NCI-H345 treated with DMSO at 0.1 percent for 48 hours (cell line): ENCODE measurements around the gene DHTKD1.
"Not testable (repeated sequence)": the region's sequence is repeated elsewhere in the genome, so short reads cannot be mapped to it uniquely, and the experiment has no call there.

ENCODE experiments used
- DNase-seq: peaks from one replicate; lab custom pipeline; 2025; ENCODE audit not compliant: unreplicated experiment; lab: John Stamatoyannopoulos, UW

DHTKD1 gene

DNA sequence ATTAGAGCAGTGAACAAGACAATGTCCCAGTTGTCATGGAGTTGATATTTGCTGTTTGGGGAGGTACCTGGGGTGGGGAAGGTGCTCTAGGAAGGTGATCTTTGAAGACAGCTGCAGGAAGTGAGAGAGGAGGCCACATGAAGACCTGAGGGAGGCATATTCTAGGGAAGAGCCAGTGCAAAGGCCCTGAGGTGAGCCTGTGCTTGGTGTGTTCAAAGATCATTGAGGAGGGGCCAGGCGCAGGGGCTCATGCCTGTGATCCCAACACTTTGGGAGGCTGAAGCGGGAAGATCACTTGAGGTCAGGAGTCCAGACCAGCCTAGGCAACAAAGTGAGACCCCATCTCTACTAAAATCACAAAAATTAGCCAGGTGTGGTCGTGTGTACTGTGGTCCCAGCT is 75.8 kb downstream of the DHTKD1 start:
- no peak for DNase-seq

GRCh38 chr10:12150163-12150562 is 81.4 kb downstream of the DHTKD1 start:
- no peak for DNase-seq

DNA sequence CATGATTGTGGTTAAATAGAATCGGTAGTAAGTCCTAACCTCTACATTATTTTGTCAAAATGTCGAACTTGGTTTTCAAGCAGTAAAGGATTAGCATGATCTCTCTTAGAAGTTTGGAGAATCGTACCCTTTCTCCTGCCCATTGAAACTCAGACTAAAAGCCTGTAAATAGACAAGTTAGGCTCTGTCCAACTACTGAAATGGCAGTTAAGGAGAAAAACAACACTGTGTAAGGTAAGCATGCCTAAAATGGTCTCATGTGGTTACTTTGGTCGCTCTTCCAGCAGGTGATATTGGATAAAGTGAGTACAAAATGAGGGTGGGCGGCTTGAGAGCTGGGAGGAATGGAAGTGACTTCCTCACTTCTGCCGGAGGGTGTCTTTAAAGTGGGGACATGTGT is 85.8 kb downstream of the DHTKD1 start:
- DNase-seq = no peak

DNA sequence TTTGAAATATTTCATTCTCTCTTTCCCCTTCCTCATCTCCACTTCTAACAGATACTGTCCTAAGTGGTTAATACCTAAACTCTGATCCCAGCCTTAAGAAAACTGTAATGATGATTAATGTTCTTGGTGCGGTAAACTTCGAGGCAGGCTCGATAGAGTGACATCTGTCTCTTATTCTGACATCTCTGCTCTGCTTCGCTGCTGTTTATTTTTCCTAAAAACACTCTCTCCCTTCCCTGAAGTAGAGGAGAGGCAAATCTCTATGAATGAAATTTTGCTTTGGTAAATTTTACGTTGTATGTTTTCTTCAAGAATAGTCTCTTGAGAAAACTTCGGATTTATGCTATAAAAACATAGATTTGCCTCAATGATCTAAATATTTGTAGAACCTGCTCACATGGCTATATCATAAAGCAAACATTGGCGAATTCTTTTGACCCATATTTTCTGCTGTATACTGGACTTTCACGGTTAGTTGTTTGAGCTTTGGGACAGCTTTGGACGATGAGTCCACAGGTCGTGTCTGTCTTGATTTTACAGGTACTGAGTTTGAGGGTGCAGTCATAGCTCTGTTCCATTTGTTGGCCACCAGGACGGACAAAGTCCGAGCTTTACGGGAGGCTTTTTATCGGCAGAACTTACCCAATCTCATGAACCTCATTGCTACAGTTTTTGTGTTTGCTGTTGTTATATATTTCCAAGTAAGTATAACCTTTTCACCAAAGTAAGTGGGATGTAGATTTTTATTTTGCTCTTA is 87.8 kb downstream of the DHTKD1 start:
- no peak for DNase-seq

DNA sequence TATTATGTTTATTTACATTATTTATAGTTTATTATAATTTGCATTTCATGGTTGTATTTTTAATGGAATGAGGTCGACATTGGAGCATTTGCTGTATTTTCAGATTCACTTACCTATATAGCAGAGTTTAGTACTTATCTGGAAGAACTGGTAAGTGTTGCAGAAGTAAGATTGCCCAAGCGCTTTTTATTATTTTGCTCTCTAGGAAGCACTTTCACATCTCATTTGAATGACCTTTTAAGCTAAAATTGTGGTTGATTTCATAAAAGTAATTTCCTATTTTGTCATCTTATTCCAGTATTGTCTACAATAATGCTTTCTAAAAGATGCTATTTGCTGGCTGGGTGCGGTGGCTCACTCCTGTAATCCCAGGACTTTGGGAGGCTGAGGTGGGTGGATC is 89.4 kb downstream of the DHTKD1 start:
- DNase-seq = no peak

GRCh38 chr10:12160664-12161063 is 91.9 kb downstream of the DHTKD1 start:
- no peak for DNase-seq

DNA sequence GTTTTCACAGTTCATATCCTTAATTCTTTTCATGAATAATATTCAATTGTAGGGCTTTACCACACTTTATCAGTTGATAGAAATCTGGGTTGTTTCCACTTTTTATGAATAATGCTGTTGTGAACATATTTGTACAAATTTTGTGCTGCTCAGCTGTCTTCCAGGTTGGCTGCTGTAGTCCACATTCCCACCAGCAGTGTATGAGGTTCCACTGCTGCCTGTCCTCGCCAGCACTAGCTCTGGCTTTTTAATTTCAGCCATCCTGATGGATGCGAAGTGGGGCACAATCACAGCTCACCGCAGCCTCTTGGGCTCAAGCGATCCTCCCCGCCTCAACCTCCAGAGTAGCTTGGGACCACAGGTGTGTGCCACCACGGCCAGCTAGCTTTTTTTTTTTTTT is 94.2 kb downstream of the DHTKD1 start:
- no peak for DNase-seq

DNA sequence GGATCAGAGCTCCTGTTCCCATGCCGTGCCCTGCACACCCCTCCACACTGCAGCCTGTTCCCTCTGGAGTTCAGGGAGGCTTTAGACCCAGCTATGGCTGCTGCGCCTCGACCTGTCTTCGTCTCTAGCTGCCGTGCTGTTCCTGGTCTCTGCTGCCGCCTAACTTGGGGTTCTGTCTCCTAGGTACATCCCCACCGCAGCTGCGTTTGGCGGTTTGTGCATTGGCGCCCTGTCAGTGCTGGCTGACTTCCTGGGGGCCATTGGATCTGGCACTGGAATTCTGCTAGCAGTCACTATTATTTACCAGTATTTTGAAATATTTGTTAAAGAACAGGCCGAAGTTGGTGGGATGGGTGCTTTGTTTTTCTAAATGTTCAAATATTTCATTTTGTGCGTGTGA is 95.3 kb downstream of the DHTKD1 start:
- DNase-seq = no peak

DNA sequence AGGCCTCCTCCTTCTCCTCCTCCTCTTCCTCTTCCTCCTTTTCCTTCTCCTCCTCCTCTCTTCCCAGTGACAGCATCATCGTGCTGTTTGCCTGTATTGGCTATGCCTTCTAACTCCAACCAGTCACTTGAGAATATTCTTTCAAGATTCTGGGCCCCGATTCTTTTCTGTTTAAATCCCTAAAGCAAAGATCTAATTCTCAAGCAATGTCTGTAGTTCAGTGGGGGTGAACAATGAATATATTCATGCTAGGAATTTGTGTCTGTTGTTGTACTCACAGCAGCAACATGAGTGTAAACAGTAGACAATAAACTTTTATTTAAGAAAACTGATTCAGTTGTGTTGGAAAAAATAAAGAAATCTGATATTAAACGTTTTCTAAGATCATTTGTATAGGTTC is 96.3 kb downstream of the DHTKD1 start:
- DNase-seq = no peak

DNA sequence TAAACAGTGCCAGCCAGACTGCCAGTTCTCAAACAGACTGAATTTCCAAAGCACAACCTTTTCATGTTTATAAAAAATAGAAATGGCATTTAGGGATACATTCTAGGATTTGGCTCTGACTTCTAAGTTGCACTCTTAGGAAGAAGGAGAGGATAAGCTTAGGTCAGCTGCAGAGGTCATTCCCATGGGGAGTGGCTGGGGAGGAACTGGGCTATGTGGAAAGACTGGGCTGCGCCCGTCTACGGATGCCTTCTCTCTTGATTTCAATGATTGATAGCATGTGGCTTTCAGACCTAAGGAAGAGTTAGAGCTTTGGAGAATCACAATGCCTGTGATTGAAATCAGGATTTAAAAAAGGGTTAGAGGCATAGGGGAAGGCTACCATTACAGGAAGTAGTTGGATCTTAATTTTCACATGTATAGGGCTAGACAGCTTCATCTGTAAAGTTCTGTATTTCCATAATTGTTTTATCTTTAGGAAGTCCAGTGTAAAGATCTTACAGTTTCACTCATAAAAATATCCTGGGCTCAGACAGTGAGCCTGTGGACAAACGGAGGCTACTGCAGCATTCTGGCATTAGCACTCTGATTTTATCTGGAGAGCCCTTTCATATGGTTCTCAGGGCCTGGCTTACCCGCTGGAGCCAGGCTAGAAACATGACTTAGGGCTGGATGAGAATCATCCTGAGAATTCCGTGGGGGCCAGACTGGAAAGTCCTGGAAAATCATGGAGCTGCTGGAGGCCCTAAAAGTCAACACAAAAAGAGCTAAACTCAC is 97.4 kb downstream of the DHTKD1 start:
- DNase-seq = no peak

DNA sequence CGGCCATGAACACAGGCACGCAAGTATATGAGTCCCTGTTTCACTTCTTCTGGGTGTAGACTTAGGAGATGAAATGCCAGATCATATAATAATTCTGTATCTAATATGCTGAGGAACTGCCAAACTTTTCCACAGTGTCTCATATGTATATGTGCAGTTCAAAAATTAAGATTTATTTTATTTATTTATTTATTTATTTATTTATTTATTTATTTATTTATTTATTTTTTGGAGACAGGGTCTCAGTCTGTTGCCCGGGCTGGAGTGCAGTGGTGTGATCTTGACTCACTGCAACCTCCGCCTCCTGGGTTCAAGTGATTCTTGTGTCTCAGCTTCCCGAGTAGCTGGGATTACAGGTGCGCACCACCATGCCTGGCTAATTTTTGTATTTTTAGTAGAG is 102.8 kb downstream of the DHTKD1 start:
- DNase-seq = not testable (repeated sequence)
